PC-3 (cell line): ENCODE measurements around the gene MAGEF1. TPM values are rescaled to one million over a fixed set of nuclear protein-coding genes. Genes with fewer than 3 reads are reported as not detected.

ENCODE experiments used
- ATAC-seq: fragments of 200-7000 bp; cut with Tn5 transposase; 2 replicates; pipeline ENCODE4 v1.9.1; 2020; ENCODE audit warnings: mild to moderate bottlenecking, moderate library complexity
- BruUV-seq: library from RNA; stranded (reverse); fragments of 400-500 nt; replicated peaks from 2 replicates; lab custom pipeline; 2021; lab: Mats Ljungman, UMichigan
- CTCF ChIA-PET: fragments of 300-600 bp; sonication (Branson Sonifier 250); formaldehyde crosslinking; loops from one replicate; lab custom pipeline; 2022; ENCODE audit warnings: antibody characterized with exemption; lab: Charles Lee
- POLR2A ChIA-PET: fragments of 300-600 bp; sonication (Branson Sonifier 250); formaldehyde crosslinking; loops from one replicate; lab custom pipeline; 2022; ENCODE audit warnings: antibody characterized with exemption; ENCODE audit not compliant: unreplicated experiment; lab: Charles Lee
- DNase-seq: peaks from one replicate; pipeline ENCODE4 v3.0.0-alpha.2; 2015
- H2AFZ ChIP-seq: fragments of 300-600 bp; sonication (generic); 2 replicates; pipeline ENCODE4 v1.6.0; 2016; ENCODE audit warnings: antibody characterized with exemption, low read length
- H3F3A ChIP-seq: fragments of 300-600 bp; sonication (generic); one replicate; pipeline ENCODE4 v1.6.0; 2017; ENCODE audit warnings: antibody characterized with exemption, low read length, control low read depth, mild to moderate bottlenecking; ENCODE audit not compliant: unreplicated experiment
- H3K27ac ChIP-seq: fragments of 300-600 bp; sonication (generic); 2 replicates; pipeline ENCODE4 v1.5.1; 2016; ENCODE audit warnings: mild to moderate bottlenecking, low read length
- H3K27me3 ChIP-seq: fragments of 300-600 bp; sonication (generic); 2 replicates; pipeline ENCODE4 v1.6.1; 2016; ENCODE audit warnings: low read length, mixed read lengths
- H3K36me3 ChIP-seq: fragments of 300-600 bp; sonication (generic); 2 replicates; pipeline ENCODE4 v1.6.1; 2016; ENCODE audit warnings: low read depth, mixed run types, low read length, mixed read lengths
- H3K4me1 ChIP-seq: fragments of 300-600 bp; sonication (generic); 2 replicates; pipeline ENCODE4 v1.5.1; 2016; ENCODE audit warnings: low read length; ENCODE audit not compliant: insufficient read depth
- H3K4me2 ChIP-seq: fragments of 300-600 bp; sonication (generic); 2 replicates; pipeline ENCODE4 v1.6.0; 2016; ENCODE audit warnings: low read length
- H3K4me3 ChIP-seq: fragments of 300-600 bp; sonication (generic); 2 replicates; pipeline ENCODE4 v1.5.1; 2016; ENCODE audit warnings: mild to moderate bottlenecking, low read length, mixed read lengths
- H3K79me2 ChIP-seq: fragments of 300-600 bp; sonication (generic); 2 replicates; pipeline ENCODE4 v1.6.1; 2017; ENCODE audit warnings: low read length, mixed read lengths
- H3K9ac ChIP-seq: fragments of 300-600 bp; sonication (generic); 2 replicates; pipeline ENCODE4 v1.6.0; 2016; ENCODE audit warnings: mild to moderate bottlenecking, low read length
- H3K9me2 ChIP-seq: fragments of 300-600 bp; sonication (generic); replicated peaks from 2 replicates; pipeline ENCODE4 v1.6.1; 2016; ENCODE audit warnings: mixed run types, low read length, mixed read lengths
- H3K9me3 ChIP-seq: fragments of 300-600 bp; sonication (generic); 2 replicates; pipeline ENCODE4 v1.6.1; 2016; ENCODE audit warnings: low read length, mixed read lengths
- H4K20me1 ChIP-seq: fragments of 300-600 bp; sonication (generic); 2 replicates; pipeline ENCODE4 v1.6.1; 2016; ENCODE audit warnings: low read length, mixed read lengths
- EZH2 ChIP-seq: fragments of 300-600 bp; sonication (generic); IDR thresholded peaks from one replicate; pipeline ENCODE4 v1.6.1; 2017; ENCODE audit warnings: antibody characterized with exemption, mild to moderate bottlenecking, low read length; ENCODE audit not compliant: unreplicated experiment
- EZH2phosphoT487 ChIP-seq: fragments of 300-600 bp; sonication (generic); IDR thresholded peaks from 2 replicates; pipeline ENCODE4 v1.6.1; 2018; ENCODE audit warnings: mild to moderate bottlenecking, antibody characterized with exemption, low read length, borderline replicate concordance
- intact Hi-C: fragments of 100-400 bp; cut with micrococcal nuclease; formaldehyde crosslinking; loops from 2 replicates; pipeline ENCODE4 v1.9.0; 2023
- total RNA-seq: library from RNA; depleted of rRNA; stranded (reverse); fragments of >200 nt; gene quantifications from 2 replicates; pipeline ENCODE4 v1.2.3, GENCODE V29; 2014
- TF ChIP-seq, protein P1 (sequence below): fragments of 300-600 bp; sonication (generic); conservative IDR thresholded peaks from 2 replicates; pipeline ENCODE4 v1.5.1; 2017; ENCODE audit warnings: antibody characterized with exemption, low read depth, mild to moderate bottlenecking, low read length

Gene MAGEF1
- total RNA-seq, 1 experiment from 2014 or later = 43.6 TPM

DNA sequence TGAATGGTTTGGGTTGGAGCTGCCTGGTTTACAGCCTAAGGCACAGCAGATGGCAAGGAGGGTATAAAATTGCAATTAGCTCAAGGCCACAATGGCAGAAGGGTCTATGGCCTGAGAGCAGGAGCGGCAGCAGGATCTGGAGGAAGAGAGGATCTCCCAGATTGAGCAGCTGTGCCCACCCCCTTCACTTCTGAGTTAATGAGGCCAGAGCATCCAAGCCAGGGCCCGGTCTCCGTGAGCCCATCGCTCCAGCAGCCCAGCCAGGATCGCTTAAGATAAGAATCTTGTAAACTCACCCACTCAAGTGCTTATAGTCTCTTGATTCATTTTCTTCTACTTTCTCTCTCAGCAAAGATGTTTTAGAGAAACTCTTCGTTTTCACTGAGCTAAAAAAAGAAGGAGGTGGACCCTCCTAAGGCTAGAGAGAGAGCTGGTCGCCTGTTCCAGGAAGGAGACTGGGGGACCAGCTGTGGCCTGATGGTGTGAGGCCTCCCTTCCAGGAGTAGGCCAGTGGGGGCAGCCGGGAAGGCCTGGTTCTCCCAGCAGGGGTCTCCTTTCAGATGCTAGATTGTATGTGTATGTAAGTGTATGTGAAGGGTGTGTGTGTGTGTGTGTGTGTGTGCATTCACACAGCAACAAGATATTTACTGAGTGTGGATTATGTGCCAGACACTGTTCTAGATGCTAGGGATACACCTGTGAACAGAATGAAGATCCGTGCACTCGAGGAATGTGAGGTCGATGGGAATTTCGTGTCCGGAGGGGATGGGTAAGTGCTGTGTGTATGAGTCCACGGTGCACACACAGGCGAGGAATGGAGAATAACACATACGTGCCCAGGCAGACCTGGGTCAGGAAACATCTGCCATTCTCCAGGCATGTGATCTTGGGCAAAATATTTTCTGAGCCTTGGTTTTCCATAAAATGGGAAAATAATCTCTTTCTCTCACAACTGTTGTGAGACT, 18.6 kb downstream of the MAGEF1 start:
- POLR2A ChIA-PET = interaction anchor here (0.7 kb wide), 1 partner anchor 47 kb away, joined by 3 read pairs; no protein-coding TSS in a partner anchor
- no peak overlapping the region for H2AFZ ChIP-seq
- no peak overlapping the region for H3K4me3 ChIP-seq
- H3F3A ChIP-seq = no peaks in the 10 kb centered on the region
- no peak overlapping the region for H3K27ac ChIP-seq
- no peak for DNase-seq
- no peak for ATAC-seq
- no peaks in the 10 kb centered on the region for H3K36me3 ChIP-seq
- intact Hi-C loops = no loop called here
- no peak for TF ChIP-seq EZH2
- TF ChIP-seq EZH2phosphoT487 = no peak
- TF ChIP-seq, protein P1, sequence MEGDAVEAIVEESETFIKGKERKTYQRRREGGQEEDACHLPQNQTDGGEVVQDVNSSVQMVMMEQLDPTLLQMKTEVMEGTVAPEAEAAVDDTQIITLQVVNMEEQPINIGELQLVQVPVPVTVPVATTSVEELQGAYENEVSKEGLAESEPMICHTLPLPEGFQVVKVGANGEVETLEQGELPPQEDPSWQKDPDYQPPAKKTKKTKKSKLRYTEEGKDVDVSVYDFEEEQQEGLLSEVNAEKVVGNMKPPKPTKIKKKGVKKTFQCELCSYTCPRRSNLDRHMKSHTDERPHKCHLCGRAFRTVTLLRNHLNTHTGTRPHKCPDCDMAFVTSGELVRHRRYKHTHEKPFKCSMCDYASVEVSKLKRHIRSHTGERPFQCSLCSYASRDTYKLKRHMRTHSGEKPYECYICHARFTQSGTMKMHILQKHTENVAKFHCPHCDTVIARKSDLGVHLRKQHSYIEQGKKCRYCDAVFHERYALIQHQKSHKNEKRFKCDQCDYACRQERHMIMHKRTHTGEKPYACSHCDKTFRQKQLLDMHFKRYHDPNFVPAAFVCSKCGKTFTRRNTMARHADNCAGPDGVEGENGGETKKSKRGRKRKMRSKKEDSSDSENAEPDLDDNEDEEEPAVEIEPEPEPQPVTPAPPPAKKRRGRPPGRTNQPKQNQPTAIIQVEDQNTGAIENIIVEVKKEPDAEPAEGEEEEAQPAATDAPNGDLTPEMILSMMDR = no peak
- no peak overlapping the region for H3K4me2 ChIP-seq
- no peak overlapping the region for H3K9ac ChIP-seq
- no peaks in the 10 kb centered on the region for H3K9me3 ChIP-seq
- peaks cover 7% of the 10 kb centered on the region for H3K4me1 ChIP-seq
- no TSS peak for BruUV-seq
- H3K9me2 ChIP-seq = no peaks in the 10 kb centered on the region
- H4K20me1 ChIP-seq = no peaks in the 10 kb centered on the region
- H3K79me2 ChIP-seq = no peaks in the 10 kb centered on the region
- no peaks in the 10 kb centered on the region for H3K27me3 ChIP-seq
- CTCF ChIA-PET = interaction anchor here (1.0 kb wide), 1 partner anchor 55 kb away, joined by 3 read pairs; no protein-coding TSS in a partner anchor

GRCh38 chr3:184691397-184692231, 20.2 kb downstream of the MAGEF1 start:
- no TSS peak for BruUV-seq
- intact Hi-C loops = no loop called here
- CTCF ChIA-PET = interaction anchor here (0.7 kb wide), 1 partner anchor 73 kb away, joined by 3 read pairs; no protein-coding TSS in a partner anchor
- no peaks in the 10 kb centered on the region for H4K20me1 ChIP-seq
- H3K4me1 ChIP-seq = peaks cover 12% of the 10 kb centered on the region
- TF ChIP-seq EZH2phosphoT487 (no peak), EZH2 (no peak)
- TF ChIP-seq, protein P1 = no peak
- POLR2A ChIA-PET = no interaction called here
- H3F3A ChIP-seq = no peaks in the 10 kb centered on the region
- ATAC-seq (no peak), DNase-seq (no peak)
- H3K27ac ChIP-seq = no peak overlapping the region
- H3K4me3 ChIP-seq = no peak overlapping the region
- H3K79me2 ChIP-seq = no peaks in the 10 kb centered on the region
- no peak overlapping the region for H2AFZ ChIP-seq
- H3K9me3 ChIP-seq = no peaks in the 10 kb centered on the region
- H3K9ac ChIP-seq = no peak overlapping the region
- H3K27me3 ChIP-seq = no peaks in the 10 kb centered on the region
- H3K4me2 ChIP-seq = no peak overlapping the region
- no peaks in the 10 kb centered on the region for H3K36me3 ChIP-seq
- no peaks in the 10 kb centered on the region for H3K9me2 ChIP-seq
